Transverse colon (tissue), 4 donors: Measurements from ENCODE around the gene CRYGN.

Source experiments
- EP300 ChIP-seq: sonication (generic); formaldehyde crosslinking; IDR thresholded peaks from one replicate; pipeline ENCODE4 v1.6.1; 2017; ENCODE audit warnings: antibody characterized with exemption, low read depth
- POLR2A ChIP-seq: fragments of 450-650 bp; IDR thresholded peaks from one replicate; pipeline ENCODE4 v1.6.1; 2016; ENCODE audit warnings: antibody characterized with exemption, mild to moderate bottlenecking, moderate library complexity
- POLR2AphosphoS5 ChIP-seq, 3 donors: sonication (generic); formaldehyde crosslinking; IDR thresholded peaks; one replicate each; pipeline ENCODE4 v1.6.1; 2016; ENCODE audit warnings: antibody characterized with exemption in 3 of 3
- TF ChIP-seq, protein P1 (sequence below), 5 experiments: fragments of 200-600 bp in 3 of 5; fragments of 450-650 bp in 2 of 5; sonication (generic) in 3 of 5; IDR thresholded peaks; 1 replicate in 2 of 5; 2 replicates in 3 of 5; pipeline ENCODE4 v1.5.1; 2016 to 2017; ENCODE audit warnings: antibody characterized with exemption in 5 of 5, inconsistent platforms in 3 of 5, mild to moderate bottlenecking in 2 of 5, moderate library complexity in 1 of 5

DNA sequence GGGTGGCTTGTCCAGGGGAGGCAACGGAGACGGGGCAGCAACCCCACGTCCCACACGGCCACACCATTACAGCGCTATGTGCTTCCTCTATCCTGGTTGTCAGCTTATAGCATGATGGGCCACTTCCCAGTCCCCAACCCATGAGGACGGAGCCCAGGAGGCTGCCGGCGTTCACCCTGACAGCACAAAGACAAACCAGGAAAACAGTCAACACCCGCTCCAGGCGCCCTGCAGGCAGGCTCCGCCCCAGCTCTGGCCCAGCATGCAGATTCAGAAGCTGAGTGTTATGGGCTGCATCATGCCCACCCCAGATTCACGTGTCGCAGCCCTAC, 44.9 kb downstream of the CRYGN start:
- TF ChIP-seq POLR2A = no peak
- TF ChIP-seq, protein P1, sequence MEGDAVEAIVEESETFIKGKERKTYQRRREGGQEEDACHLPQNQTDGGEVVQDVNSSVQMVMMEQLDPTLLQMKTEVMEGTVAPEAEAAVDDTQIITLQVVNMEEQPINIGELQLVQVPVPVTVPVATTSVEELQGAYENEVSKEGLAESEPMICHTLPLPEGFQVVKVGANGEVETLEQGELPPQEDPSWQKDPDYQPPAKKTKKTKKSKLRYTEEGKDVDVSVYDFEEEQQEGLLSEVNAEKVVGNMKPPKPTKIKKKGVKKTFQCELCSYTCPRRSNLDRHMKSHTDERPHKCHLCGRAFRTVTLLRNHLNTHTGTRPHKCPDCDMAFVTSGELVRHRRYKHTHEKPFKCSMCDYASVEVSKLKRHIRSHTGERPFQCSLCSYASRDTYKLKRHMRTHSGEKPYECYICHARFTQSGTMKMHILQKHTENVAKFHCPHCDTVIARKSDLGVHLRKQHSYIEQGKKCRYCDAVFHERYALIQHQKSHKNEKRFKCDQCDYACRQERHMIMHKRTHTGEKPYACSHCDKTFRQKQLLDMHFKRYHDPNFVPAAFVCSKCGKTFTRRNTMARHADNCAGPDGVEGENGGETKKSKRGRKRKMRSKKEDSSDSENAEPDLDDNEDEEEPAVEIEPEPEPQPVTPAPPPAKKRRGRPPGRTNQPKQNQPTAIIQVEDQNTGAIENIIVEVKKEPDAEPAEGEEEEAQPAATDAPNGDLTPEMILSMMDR (IDR thresholded peaks at IDR 0.05) = no peak
- TF ChIP-seq POLR2AphosphoS5 (IDR thresholded peaks at IDR 0.05) = no peak
- TF ChIP-seq EP300 = no peak
